Prostate gland (tissue), 2 donors: ENCODE results near the gene DSCAM.

Source experiments
- POLR2A ChIP-seq: fragments of 450-650 bp; IDR thresholded peaks from one replicate; pipeline ENCODE4 v1.6.1; 2016; ENCODE audit warnings: antibody characterized with exemption, mild to moderate bottlenecking
- TF ChIP-seq, protein P1 (sequence below), 4 experiments: fragments of 200-600 bp in 2 of 4; fragments of 450-650 bp in 2 of 4; sonication (generic) in 2 of 4; IDR thresholded peaks; 1 replicate in 3 of 4; 2 replicates in 1 of 4; pipeline ENCODE4 v1.5.1; 2016 to 2019; ENCODE audit warnings: antibody characterized with exemption in 4 of 4, mild to moderate bottlenecking in 2 of 4, moderate library complexity in 2 of 4

DNA sequence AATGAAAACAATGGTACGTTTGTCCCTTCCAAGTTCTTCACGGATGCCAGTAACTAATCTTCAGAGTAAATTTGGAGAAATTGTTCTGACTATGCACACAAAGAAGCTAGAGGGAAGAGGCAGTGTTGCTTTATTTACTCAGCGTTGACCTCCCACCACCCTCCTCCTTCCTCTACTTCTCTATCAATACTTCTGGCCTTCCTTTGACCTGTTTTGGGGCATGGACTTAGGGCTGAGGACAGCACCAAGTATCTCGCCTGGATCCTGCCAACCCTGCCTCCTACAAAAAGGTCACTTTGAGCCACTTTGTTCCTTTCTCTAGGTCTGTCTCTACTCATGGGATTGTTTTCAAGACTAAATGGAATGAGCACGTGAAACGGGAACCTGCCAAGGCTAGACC lies 282.6 kb downstream of the DSCAM start:
- TF ChIP-seq, protein P1, sequence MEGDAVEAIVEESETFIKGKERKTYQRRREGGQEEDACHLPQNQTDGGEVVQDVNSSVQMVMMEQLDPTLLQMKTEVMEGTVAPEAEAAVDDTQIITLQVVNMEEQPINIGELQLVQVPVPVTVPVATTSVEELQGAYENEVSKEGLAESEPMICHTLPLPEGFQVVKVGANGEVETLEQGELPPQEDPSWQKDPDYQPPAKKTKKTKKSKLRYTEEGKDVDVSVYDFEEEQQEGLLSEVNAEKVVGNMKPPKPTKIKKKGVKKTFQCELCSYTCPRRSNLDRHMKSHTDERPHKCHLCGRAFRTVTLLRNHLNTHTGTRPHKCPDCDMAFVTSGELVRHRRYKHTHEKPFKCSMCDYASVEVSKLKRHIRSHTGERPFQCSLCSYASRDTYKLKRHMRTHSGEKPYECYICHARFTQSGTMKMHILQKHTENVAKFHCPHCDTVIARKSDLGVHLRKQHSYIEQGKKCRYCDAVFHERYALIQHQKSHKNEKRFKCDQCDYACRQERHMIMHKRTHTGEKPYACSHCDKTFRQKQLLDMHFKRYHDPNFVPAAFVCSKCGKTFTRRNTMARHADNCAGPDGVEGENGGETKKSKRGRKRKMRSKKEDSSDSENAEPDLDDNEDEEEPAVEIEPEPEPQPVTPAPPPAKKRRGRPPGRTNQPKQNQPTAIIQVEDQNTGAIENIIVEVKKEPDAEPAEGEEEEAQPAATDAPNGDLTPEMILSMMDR (IDR thresholded peaks at IDR 0.05), result no peak
- no peak for TF ChIP-seq POLR2A
